Suprapubic skin (tissue), 4 donors: Measurements from ENCODE around the gene ZNF205. TPM values are rescaled to one million over a fixed set of nuclear protein-coding genes. Genes with fewer than 3 reads are reported as not detected.

Experiments used
- DNase-seq, 2 donors: peaks; one replicate each; pipeline ENCODE4 v3.0.0-alpha.2; 2019; ENCODE audit warnings: low spot score in 2 of 2
- H3K27ac ChIP-seq: fragments of 200-600 bp; sonication (generic); one replicate; pipeline ENCODE4 v1.5.1; 2019
- H3K27me3 ChIP-seq: fragments of 200-600 bp; sonication (generic); one replicate; pipeline ENCODE4 v1.5.1; 2019
- H3K36me3 ChIP-seq: fragments of 200-600 bp; sonication (generic); one replicate; pipeline ENCODE4 v1.5.1; 2019
- H3K4me1 ChIP-seq: fragments of 200-600 bp; sonication (generic); one replicate; pipeline ENCODE4 v1.5.1; 2019
- H3K4me3 ChIP-seq: fragments of 200-600 bp; sonication (generic); one replicate; pipeline ENCODE4 v1.5.1; 2019; ENCODE audit warnings: mild to moderate bottlenecking
- H3K9me3 ChIP-seq: fragments of 200-600 bp; sonication (generic); one replicate; pipeline ENCODE4 v1.5.1; 2019
- EP300 ChIP-seq: sonication (generic); formaldehyde crosslinking; IDR thresholded peaks from one replicate; pipeline ENCODE4 v1.6.1; 2017; ENCODE audit warnings: antibody characterized with exemption
- POLR2A ChIP-seq, 2 donors: fragments of 450-650 bp; IDR thresholded peaks; one replicate each; pipeline ENCODE4 v1.6.1; 2017; ENCODE audit warnings: antibody characterized with exemption in 2 of 2, mild to moderate bottlenecking in 2 of 2, moderate library complexity in 2 of 2
- POLR2AphosphoS5 ChIP-seq, 3 donors: sonication (generic); formaldehyde crosslinking; IDR thresholded peaks; one replicate each; pipeline ENCODE4 v1.6.1; 2017; ENCODE audit warnings: antibody characterized with exemption in 3 of 3
- WGBS: methylation state at CpG from one replicate; pipeline ENCODE4 v1.1.5; 2018; 5-methylcytosine and 5-hydroxymethylcytosine counted together
- total RNA-seq, 4 donors: library from RNA; depleted of rRNA; stranded (reverse); fragments of >200 nt; gene quantifications; one replicate each; pipeline ENCODE4 v1.1.0, GENCODE V29; 2016
- TF ChIP-seq, protein P1 (sequence below), 2 donors: fragments of 200-600 bp in 1 of 2; fragments of 450-650 bp in 1 of 2; sonication (generic) in 1 of 2; IDR thresholded peaks; one replicate each; pipeline ENCODE4 v1.5.1; 2016 to 2019; ENCODE audit warnings: antibody characterized with exemption in 2 of 2, mild to moderate bottlenecking in 1 of 2, moderate library complexity in 1 of 2

Gene ZNF205
- total RNA-seq, 4 donors from 2014 or later: 18.3 to 22.5 (median 20.9) TPM

GRCh38 chr16:3142770-3143169 is 30.4 kb downstream of the ZNF205 start:
- peaks cover 42% of the 10 kb centered on the region for H3K36me3 ChIP-seq

GRCh38 chr16:3143189-3143588 is 30.8 kb downstream of the ZNF205 start:
- peaks cover 42% of the 10 kb centered on the region for H3K36me3 ChIP-seq
- no peak overlapping the region for H3K4me3 ChIP-seq
- no peak for DNase-seq
- TF ChIP-seq POLR2AphosphoS5 (IDR thresholded peaks at IDR 0.05) (no peak), POLR2A (IDR thresholded peaks at IDR 0.05) (no peak), EP300 (no peak)
- TF ChIP-seq, protein P1, sequence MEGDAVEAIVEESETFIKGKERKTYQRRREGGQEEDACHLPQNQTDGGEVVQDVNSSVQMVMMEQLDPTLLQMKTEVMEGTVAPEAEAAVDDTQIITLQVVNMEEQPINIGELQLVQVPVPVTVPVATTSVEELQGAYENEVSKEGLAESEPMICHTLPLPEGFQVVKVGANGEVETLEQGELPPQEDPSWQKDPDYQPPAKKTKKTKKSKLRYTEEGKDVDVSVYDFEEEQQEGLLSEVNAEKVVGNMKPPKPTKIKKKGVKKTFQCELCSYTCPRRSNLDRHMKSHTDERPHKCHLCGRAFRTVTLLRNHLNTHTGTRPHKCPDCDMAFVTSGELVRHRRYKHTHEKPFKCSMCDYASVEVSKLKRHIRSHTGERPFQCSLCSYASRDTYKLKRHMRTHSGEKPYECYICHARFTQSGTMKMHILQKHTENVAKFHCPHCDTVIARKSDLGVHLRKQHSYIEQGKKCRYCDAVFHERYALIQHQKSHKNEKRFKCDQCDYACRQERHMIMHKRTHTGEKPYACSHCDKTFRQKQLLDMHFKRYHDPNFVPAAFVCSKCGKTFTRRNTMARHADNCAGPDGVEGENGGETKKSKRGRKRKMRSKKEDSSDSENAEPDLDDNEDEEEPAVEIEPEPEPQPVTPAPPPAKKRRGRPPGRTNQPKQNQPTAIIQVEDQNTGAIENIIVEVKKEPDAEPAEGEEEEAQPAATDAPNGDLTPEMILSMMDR (IDR thresholded peaks at IDR 0.05): no peak
- H3K4me1 ChIP-seq: no peaks in the 10 kb centered on the region
- no peaks in the 10 kb centered on the region for H3K27me3 ChIP-seq
- no peak overlapping the region for H3K27ac ChIP-seq
- H3K9me3 ChIP-seq: no peaks in the 10 kb centered on the region
- WGBS: 96% methylated on average over 5 of the region's 11 CpGs

More at GRCh38 chr16:3142770-3143169, 30.4 kb downstream of the ZNF205 start:
- Histone ChIP-seq H3K27ac (no peak overlapping the region), H3K27me3 (no peaks in the 10 kb centered on the region), H3K4me3 (no peak overlapping the region), H3K9me3 (no peaks in the 10 kb centered on the region), H3K4me1 (no peaks in the 10 kb centered on the region)
- DNase-seq: no peak
- 92% methylated on average over 6 of the region's 13 CpGs for WGBS
- TF ChIP-seq EP300 (no peak), POLR2A (IDR thresholded peaks at IDR 0.05) (no peak), POLR2AphosphoS5 (IDR thresholded peaks at IDR 0.05) (no peak)
- TF ChIP-seq, protein P1 (IDR thresholded peaks at IDR 0.05): no peak

GRCh38 chr16:3143598-3144320 is 31.4 kb downstream of the ZNF205 start:
- Histone ChIP-seq H3K4me1 (no peaks in the 10 kb centered on the region), H3K27ac (no peak overlapping the region), H3K4me3 (no peak overlapping the region), H3K9me3 (no peaks in the 10 kb centered on the region), H3K36me3 (peaks cover 38% of the 10 kb centered on the region), H3K27me3 (no peaks in the 10 kb centered on the region)
- DNase-seq: no peak
- WGBS: 70% methylated on average over 13 of the region's 23 CpGs
- no peak for TF ChIP-seq POLR2AphosphoS5 (IDR thresholded peaks at IDR 0.05)
- TF ChIP-seq EP300: no peak
- no peak for TF ChIP-seq POLR2A (IDR thresholded peaks at IDR 0.05)
- TF ChIP-seq, protein P1 (IDR thresholded peaks at IDR 0.05): no peak

DNA sequence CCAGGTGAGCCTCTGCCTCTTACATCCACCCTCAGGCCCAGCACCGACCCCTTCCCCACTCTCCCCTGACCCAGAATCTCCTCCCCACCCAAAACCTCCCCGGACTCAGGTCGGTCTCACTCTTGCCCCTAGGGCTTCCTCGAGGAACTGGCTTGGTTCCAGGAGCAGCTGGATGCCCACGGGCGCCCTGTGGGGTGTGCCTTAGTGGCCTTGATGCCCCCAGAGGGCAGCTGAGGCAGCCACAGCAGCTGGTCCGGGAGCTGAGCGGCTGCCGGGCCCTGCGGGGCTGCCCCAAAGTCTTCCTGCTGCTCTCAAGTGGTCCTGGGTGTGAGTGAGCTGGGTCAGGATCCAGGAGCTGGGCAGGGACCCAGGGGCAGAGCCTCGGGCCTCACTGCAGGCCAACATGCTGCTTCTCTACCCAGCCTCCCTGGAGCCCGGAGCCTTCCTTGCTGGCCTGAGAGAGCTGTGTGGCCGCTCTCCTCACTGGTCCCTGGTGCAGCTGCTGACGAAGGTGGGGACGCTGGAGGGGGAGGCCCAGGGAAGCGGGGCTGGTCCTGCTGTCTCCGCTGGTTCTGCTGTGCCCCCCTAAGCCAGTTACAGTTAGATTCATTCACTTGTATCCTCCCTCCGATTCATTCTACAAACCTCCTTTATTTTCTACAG is 32.1 kb downstream of the ZNF205 start:
- H3K4me1 ChIP-seq: peaks cover 3% of the 10 kb centered on the region
- no peak for DNase-seq
- no peak overlapping the region for H3K27ac ChIP-seq
- no peaks in the 10 kb centered on the region for H3K9me3 ChIP-seq
- no peaks in the 10 kb centered on the region for H3K27me3 ChIP-seq
- peaks cover 32% of the 10 kb centered on the region for H3K36me3 ChIP-seq
- TF ChIP-seq, protein P1 (IDR thresholded peaks at IDR 0.05): no peak
- TF ChIP-seq EP300 (no peak), POLR2A (IDR thresholded peaks at IDR 0.05) (no peak)
- no peak overlapping the region for H3K4me3 ChIP-seq
- WGBS: 58% methylated on average over 5 of the region's 18 CpGs

DNA sequence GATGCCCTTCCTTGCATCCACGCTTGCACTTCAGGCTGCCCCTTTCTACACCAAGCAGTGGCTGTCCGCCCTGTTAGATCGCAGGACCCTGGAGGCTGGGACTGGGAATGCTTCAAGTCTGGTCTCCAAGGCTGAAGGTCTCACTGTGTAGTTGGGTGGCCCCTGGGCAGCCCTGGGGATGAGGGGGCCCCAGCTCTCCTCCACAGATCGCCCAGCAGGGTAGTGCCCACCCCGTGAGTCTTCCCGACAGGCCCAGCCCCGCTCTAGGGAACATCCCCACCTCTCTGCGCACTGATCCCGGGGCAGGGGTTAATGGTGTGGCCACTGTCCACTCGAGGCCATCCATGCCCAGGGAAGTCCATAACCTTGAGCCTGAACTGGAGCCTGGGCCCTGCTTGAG is 32.8 kb downstream of the ZNF205 start:
- H3K4me1 ChIP-seq: peaks cover 9% of the 10 kb centered on the region
- WGBS: 92% methylated on average over 7 of the region's 10 CpGs
- H3K9me3 ChIP-seq: no peaks in the 10 kb centered on the region
- no peaks in the 10 kb centered on the region for H3K27me3 ChIP-seq
- no peak for DNase-seq
- H3K4me3 ChIP-seq: no peak overlapping the region
- peaks cover 26% of the 10 kb centered on the region for H3K36me3 ChIP-seq
- TF ChIP-seq POLR2AphosphoS5 (IDR thresholded peaks at IDR 0.05) (no peak), POLR2A (IDR thresholded peaks at IDR 0.05) (no peak), EP300 (no peak)
- TF ChIP-seq, protein P1 (IDR thresholded peaks at IDR 0.05): no peak
- no peak overlapping the region for H3K27ac ChIP-seq
